ENCODE measurements around the gene PA2G4.
"Not testable (repeated sequence)": the region's sequence is repeated elsewhere in the genome, so short reads cannot be mapped to it uniquely, and the experiment has no call there.

Gene PA2G4

DNA sequence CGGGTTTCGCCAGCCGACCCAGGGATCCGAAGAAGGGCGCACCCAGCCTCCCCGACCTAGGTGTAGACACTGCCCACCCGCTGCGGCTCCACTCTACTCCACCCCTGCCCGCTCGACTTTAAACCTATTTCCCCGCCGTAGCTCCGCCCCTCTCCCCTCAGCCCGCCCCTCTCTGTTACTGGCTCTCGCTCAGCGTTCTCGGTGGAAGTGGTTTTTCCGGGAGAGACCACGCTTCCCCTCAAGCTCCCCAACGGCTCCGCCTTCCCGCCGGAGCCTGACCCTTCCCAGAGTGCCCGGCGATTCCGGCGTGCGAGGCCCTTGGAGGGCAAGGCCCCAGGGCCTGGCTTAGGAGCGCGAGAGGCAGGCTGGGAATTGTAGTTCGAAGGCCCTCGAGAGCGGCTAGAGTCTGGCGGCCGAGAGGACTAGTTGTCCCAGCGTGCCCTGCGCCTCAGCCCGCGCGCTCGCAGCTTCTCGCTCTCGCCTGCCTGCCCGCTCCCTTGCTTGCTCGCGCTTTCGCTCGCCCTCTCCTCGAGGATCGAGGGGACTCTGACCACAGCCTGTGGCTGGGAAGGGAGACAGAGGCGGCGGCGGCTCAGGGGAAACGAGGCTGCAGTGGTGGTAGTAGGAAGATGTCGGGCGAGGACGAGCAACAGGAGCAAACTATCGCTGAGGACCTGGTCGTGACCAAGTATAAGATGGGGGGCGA lies at the start of gene PA2G4:
TSS of gene PA2G4 (plus strand) at position 451 of the 706 bp plus-strand sequence. CDS start at position 630, 179 bp downstream.
- DNase-seq (ENCODE audit: low read depth in 2 of 2) = peak; percentile 90 to 95

DNA sequence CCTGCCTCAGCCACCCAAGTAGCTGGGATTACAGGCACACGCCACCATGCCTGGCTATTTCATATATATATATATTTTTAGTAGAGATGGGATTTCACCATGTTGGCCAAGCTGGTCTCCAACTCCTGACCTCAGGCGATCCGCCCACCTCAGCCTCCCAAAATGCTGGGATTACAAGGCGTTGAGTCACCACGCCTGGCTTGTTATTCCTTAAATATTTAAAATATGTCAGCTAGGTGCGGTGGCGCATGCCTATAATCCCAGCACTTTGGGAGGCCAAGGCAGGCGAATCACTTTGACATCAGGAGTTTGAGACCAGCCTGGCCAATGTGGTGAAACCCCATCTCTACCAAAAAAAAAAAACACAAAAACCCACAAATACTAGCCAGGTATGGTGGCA lies 44.4 kb upstream of the PA2G4 start:
- DNase-seq (ENCODE audit: low read depth in 2 of 2) = not testable (repeated sequence)

DNA sequence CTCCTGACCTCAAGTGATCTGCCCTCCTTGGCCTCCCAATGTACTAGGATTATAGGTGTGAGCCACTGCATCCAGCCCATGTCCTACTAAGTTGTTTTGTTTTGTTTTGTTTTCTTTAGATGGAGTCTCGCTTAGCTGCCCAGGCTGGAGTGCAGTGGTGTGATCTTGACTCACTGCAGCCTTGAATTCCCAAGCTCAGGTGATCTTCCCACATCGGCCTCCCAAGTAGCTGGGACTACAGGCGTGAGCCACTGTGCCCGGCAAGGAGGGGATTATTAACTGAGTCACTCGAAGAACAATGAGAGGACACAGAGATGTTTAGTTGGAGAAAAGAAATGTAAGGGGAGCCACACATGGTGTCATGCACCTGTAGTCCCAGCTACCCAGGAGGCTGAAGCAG lies 42.4 kb upstream of the PA2G4 start:
- DNase-seq (ENCODE audit: low read depth in 2 of 2) = no peak

DNA sequence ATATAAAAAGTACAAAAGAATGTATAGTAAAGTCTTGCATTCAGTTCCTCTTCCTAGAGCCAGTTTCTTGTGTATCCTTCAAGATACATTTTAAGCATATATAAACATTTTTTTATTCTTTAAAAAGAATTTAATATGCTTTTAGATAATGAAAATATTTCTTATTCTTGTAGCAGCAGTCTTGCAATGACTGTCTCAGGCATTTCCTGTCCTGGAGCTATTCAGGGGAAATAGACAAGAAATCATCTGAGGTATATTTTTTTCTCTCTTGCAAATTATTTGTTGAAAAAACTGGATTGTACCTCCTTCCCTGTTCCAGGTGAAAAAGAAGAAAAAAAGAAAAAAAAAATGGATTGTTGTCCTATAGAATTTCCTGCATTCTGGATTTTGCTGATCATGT lies 41.4 kb upstream of the PA2G4 start:
- no peak for DNase-seq (ENCODE audit: low read depth in 2 of 2)

DNA sequence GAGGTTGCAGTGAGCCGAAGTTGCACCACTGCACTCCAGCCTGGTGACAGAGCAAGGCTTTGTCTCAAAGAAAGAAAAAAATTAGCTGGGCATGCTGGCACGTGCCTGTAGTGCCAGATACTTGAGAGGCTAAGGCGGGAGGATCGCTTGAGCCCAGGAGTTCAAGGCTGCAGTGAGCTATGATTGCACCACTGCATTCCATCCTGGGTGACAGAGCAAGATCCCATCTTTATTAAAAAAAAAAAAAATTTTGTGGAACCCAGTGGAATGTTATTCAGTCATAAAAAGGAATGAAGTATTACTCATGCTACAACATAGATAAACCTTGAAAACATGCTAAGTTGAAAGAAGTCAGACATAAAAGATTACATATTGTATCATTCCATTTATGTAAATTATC lies 32.7 kb upstream of the PA2G4 start:
- no peak for DNase-seq (ENCODE audit: low read depth in 2 of 2)

DNA sequence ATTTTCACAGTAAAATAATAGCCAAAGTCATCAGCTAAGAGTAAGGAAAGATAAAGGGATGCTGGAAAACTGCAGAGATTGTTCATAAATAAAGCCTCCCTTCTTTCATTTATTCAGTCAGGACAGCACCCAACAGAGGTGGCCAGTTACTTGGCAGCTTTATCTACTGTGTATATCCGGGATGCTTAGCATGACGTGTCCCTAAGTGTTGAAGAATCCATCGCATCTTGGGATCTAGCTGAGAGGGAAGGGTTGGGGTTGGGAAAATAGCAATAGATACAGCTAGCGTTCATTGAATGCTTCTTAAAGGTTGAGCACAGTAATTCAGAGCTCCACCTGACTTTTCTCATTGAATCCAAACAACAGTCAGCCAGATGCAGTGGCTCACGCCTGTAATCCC lies 30.0 kb upstream of the PA2G4 start:
- no peak for DNase-seq (ENCODE audit: low read depth in 2 of 2)

DNA sequence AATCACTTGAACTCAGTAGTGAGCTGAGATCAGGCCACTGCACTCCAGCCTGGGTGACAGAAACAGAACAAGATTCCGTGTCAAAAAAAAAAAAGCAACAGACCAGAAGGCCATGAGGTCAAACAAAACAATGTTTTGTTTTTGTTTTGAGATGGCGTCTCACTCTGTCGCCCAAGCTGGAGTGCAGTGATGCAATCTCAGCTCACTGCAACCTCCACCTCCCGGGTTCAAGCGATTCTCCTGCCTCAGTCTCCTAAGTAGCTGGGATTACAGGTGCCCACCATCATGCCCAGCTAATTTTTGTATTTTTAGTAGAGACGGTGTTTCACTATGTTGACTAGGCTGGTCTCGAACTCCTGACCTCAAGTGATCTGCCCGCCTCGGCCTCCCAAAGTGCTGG lies 26.4 kb upstream of the PA2G4 start:
- DNase-seq (ENCODE audit: low read depth in 2 of 2) = not testable (repeated sequence)

DNA sequence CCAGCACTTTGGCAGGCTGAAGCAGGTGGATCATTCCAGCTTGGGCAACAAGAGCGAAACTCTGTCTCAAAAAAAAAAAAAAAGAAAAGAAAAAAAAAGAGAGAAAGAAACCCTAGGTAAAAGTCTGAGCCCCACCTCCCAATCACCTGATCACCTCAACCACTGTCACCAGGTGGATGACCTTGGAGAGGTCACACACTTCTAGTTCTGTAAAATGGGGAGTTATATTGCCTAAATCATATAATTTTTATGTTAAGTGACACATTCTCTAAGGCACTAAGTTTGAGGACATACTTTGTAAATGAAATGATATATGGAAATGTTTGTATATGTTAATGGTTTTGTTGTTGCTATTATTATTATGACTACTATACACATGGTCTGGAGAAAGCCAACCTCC lies 25.9 kb upstream of the PA2G4 start:
- no peak for DNase-seq (ENCODE audit: low read depth in 2 of 2)

DNA sequence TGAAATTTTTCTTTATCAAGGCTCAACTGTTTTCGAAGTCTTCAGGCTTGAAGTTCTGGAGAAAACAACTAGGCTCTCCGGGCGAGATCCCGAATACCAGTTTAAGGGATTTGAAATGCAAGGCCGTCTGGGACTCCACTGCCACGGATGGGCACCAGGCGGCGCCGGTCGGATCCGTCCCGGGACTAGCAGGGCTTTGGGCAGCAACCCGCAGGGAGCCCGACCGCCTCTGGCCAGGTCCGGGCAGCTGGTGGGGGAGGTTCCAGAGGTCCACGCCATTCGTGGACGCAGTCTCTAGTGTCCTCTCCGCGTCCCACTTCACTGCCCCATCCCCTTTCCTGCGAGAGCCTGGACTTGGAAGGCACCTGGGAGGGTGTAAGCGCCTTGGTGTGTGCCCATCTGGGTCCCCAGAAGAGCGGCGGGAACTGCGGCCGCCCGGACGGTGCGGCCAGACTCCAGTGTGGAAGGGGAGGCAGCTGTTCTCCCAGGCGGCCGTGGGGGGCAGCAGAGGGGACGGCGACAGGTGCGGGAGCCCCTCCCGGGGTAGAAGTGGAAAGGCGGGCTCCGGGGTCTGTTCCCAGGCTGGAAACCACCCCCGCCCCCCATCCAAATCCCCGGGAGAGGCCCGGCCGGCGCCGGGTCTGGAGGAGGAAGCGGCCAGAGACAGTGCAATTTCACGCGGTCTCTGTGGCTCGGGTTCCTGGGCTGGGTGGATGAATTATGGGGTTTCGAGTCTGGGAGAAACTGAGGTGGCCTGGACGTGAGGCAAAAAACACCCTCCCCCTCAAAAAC lies 25.2 kb upstream of the PA2G4 start:
- DNase-seq (ENCODE audit: low read depth in 2 of 2) = peak in 1 of 2 donors; percentile 18

DNA sequence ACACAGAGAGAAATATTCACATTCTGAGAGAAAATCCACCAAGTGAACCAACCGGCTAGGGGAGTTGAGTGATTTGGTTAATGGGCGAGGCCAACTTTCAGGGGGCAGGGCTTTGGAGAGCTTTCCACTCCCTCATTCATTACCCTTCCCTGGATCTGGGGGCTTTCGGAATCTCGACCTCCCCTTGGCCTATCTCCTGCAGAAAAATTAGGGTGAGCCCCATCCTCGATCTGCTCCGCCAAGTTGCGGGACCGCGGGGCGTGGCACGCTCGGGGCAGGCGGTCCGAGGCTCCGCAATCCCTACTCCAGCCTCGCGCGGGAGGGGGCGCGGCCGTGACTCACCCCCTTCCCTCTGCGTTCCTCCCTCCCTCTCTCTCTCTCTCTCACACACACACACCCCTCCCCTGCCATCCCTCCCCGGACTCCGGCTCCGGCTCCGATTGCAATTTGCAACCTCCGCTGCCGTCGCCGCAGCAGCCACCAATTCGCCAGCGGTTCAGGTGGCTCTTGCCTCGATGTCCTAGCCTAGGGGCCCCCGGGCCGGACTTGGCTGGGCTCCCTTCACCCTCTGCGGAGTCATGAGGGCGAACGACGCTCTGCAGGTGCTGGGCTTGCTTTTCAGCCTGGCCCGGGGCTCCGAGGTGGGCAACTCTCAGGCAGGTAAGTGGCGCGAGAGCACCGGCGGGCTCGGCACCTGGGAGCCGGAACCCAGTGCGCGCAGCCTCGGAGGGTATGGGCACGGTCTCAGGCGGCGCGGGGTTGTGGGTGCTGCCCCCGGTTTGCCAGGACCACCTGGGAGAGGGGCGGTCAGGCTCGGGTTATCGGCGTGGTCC lies 24.4 kb upstream of the PA2G4 start, which contains the start of gene ERBB3:
TSS of gene ERBB3 (plus strand) at position 443 of the 833 bp plus-strand sequence. CDS start at position 579, 136 bp downstream.
- DNase-seq (ENCODE audit: low read depth in 2 of 2) = peak in 1 of 2 donors; percentile 42

DNA sequence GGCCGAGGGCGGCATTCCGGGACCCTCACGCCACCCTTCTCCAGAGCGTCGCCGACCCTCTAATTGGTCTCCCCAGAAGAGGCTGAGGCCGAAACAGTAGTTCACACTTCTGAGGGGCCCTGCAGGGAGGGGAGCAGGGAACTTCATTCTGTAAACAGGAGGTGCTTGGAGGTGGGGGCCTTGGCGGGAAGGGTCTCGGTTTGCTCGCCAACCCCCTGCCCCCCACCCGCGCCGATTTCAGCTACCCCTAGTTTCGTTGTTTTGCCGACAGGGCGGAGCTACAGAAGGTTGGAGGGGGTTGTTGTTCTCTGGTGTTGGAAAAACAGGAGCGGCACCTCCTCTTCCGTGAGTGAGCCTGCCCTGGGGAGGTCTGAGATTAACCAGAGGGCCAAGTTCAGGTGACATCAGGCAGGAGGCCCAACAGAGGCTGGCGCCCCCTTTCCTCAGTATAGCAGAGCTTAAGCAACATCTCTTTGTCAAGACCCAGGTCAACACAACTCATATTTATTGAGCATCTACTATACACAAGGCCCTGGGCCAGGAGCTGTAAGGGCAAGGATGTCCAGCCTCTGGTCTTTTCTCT lies 23.7 kb upstream of the PA2G4 start:
- DNase-seq (ENCODE audit: low read depth in 2 of 2) = no peak

DNA sequence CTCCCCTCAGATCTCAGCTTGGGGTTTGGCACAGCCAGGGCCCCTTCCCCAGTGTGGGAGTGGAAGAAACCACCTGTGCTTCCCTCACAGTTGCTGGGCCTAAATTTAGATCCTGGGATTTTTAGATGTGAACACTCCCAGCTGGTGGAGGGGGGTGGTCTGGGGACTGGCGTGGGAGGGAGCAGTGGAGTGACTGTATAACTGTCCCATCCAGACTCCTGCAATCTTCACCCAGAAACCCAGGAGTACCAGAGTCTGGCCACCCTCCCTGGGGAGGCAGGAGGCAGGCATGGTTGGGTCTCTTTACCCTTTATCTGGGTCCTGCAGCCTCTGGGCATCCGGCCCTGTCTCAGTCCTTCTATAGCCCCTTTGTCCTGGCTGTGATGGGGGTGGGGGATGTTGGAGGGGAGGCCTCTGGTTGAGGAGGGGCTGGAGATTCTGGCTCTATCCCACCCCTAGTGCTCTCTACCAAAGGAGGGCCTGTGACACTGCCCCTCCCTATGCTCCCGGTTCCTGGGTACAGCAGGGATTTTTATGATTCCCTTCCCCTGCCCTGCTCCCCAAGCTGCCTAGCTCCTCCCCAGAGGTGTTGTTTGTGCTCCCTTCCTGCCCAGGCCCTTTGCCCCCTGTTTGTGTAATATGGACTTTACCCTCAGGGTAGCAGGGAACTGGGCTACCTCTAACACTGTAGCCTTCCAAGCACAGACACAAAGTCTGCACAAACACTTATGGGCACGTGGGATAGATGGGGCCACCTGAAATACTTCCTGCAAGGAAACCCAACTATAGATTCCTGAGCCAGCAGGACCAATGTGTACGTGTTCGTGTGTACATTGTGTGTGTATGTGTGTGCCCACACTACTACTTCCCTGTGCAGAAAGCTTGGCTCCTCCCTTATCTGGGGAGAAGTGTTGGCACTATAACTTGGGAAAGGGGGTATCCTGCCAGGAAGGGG lies 22.7 kb upstream of the PA2G4 start:
- DNase-seq (ENCODE audit: low read depth in 2 of 2) = no peak

DNA sequence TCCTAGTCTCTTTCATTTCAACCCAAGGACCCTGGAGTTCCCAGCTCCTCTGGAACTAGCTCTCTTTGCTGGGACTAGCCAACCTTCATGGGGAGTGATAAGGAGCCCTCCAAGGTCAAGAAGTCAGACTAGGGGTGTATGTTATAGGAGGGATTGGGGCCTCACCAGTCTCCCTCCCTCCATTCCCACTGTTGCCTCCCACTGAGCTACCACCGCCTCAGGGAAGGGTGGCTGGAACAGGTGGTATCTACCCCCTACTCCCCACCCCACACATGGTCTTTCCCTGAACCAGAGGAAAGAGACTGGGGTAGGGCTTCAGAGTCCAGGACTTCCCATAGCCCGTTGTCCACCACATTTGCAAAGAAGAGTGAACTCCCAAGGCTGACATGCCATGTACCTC lies 22.0 kb upstream of the PA2G4 start:
- DNase-seq (ENCODE audit: low read depth in 2 of 2) = no peak

DNA sequence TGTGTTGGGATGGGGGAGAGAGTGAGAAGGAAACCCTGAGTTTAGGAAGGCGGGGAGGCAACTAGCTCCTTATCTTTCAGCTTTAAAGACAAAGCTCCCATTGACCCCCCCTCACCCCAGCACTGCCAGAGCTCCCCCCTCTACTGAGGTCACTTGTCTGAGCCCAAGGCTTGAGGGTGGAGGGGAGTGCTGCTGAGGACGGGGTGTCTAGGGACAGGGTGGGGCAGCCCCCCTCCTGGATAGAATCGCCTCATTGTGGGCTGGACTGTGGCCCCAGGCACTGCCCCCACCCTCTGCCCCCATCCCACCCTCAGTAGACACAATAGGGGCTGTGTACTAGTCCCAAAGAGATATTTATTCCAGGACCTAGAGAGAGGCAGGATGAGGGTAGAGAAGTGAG lies 21.4 kb upstream of the PA2G4 start:
- DNase-seq (ENCODE audit: low read depth in 2 of 2) = no peak

DNA sequence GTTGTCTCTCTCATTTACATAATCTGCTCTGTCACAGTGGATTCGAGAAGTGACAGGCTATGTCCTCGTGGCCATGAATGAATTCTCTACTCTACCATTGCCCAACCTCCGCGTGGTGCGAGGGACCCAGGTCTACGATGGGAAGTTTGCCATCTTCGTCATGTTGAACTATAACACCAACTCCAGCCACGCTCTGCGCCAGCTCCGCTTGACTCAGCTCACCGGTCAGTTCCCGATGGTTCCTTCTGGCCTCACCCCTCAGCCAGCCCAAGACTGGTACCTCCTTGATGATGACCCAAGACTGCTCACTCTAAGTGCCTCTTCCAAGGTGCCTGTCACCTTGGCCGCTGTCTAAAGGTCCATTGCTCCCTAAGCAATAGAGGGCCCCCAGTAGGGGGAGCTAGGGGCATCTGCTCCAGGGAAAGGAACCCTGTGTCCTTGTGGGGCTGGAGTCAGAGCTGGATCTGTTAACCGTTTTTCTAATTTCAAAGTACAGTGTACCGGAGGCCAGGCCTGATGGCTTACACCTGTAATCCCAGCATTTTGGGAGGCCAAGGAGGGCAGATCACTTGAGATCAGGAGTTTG lies 19.3 kb upstream of the PA2G4 start:
- no peak for DNase-seq (ENCODE audit: low read depth in 2 of 2)

DNA sequence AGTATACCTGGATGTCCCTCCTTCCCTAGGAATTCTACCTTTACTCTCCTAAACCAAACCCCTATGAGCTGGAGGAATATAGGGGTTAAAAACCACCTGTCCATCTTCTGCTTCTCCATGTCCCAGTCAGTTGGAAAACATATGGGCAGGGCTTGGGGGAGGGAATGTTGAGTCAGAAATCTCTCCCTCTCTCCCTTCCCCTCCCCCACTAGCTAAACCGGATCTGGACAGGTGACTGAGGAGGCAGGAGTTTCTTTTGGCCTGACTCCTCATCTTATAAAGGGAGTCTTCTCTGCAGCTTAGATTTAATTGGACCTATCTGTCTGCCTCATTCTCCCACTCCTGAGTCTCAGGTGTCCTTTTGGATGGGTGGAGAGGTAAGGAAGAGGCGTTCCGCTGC lies 18.3 kb upstream of the PA2G4 start:
- no peak for DNase-seq (ENCODE audit: low read depth in 2 of 2)

DNA sequence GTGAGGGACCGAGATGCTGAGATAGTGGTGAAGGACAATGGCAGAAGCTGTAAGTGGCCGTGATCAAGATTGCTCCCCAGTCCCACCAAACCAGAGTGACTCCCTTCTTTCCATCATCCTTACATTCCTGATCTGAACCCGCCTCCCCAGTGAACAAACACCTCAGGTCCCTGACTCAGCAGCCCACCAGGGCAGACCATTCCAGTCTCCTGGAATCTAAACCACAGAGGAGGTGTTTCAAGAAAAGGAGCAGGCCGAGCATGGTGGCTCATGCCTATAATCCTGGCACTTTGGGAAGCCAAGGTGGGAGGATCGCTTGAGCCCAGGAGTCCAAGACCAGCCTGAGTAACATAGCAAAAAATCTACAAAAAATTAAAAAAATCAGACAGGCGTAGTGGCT lies 17.8 kb upstream of the PA2G4 start:
- no peak for DNase-seq (ENCODE audit: low read depth in 2 of 2)

DNA sequence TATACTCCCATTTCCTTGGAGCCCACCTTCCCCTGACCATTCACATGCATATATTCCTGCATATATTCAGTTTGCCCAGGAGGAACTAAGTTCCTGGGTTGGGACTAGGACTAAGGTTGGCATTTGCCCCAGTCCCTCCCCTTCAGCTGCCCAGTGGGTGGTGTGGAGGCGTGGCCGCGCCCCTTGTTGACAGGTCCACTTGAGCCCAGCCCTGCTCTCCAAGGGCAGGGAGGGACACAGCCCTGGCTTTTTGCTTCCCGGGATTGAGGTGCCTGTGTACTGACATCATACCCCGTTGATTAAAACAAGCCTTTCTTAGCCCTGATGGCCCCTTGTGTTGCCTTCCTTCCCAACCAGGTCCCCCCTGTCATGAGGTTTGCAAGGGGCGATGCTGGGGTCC lies 17.1 kb upstream of the PA2G4 start:
- DNase-seq (ENCODE audit: low read depth in 2 of 2) = no peak

DNA sequence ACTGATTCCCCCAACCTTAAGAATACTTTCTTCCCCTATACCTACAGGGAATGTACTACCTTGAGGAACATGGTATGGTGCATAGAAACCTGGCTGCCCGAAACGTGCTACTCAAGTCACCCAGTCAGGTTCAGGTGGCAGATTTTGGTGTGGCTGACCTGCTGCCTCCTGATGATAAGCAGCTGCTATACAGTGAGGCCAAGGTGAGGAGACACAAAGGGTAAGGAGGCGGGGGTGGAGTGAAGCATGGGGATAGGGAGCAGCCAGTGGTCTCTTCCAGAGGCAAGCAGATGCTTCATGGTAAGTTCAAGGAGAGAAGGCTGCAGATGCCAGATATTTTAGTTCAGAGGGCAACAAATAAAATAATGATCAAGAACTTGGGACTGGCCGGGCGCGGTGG lies 6.6 kb upstream of the PA2G4 start:
- DNase-seq (ENCODE audit: low read depth in 2 of 2) = no peak

DNA sequence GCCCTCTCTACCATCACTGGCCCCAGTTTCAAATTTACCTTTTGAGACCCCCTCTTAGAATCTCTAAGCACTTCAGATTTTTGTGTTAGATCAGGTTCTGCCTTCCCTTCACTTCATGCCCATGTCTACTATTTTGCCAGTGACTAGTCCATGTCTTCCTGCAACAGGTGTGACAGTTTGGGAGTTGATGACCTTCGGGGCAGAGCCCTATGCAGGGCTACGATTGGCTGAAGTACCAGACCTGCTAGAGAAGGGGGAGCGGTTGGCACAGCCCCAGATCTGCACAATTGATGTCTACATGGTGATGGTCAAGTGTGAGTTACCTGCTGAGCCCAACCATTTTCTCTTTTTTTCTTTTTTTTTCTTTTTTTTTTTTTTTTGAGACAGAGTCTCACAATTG lies 5.8 kb upstream of the PA2G4 start:
- DNase-seq (ENCODE audit: low read depth in 2 of 2) = no peak
